Stomach (tissue), 8 donors: Measurements from ENCODE around the gene APLF. TPM values are rescaled to one million over a fixed set of nuclear protein-coding genes. Genes with fewer than 3 reads are reported as not detected.

Source experiments
- polyA plus RNA-seq, 3 donors: library from polyadenylated mRNA; stranded (reverse); fragments of 200-250 nt; gene quantifications; one replicate each; pipeline ENCODE4 v1.2.3, GENCODE V29; 2013
- total RNA-seq, 5 donors: library from RNA; depleted of rRNA; stranded (reverse); fragments of >200 nt; gene quantifications; one replicate each; pipeline versions ENCODE4 v1.1.0 to v1.2.3, GENCODE V29; 2014 to 2016
- donor health status: healthy with polysubstance abuse.
- donor health status: Bipolar disorder and iron deficiency.
- donor health status: healthy.

Gene APLF
- total and polyA plus RNA-seq, 8 donors = 0.29 to 9.4 (median 0.77) TPM

Other genes with a start within 250 kb of the APLF start
- 10 to 100 TPM in 4 of 5 donors, 1 to 10 TPM in 1; 1.2 to 65.7 (median 24.5) TPM for gene PPP3R1, start 215.1 kb upstream of the APLF start, total RNA-seq
- gene PPP3R1, start 215.1 kb upstream of the APLF start, polyA plus RNA-seq = 10 to 100 TPM; 12.3 to 19.6 (median 14.9) TPM
- 100 to 1,000 TPM in 1 of 5 donors, 10 to 100 TPM in 2, 1 to 10 TPM in 1, not detected in 1; 6.2 to 107 (median 19.2) TPM for gene CNRIP1, start 147.6 kb upstream of the APLF start, total RNA-seq
- 10 to 100 TPM in 2 of 3 donors, 1 to 10 TPM in 1; 8.3 to 28.0 (median 21.4) TPM for gene CNRIP1, start 147.6 kb upstream of the APLF start, polyA plus RNA-seq
- gene PLEK, start 102.3 kb upstream of the APLF start, total RNA-seq = 10 to 100 TPM in 1 of 5 donors, 1 to 10 TPM in 3, under 1 TPM in 1; 0.45 to 13.2 (median 2.6) TPM
- 10 to 100 TPM in 1 of 3 donors, 1 to 10 TPM in 2; 3.8 to 18.1 (median 5.5) TPM for gene PLEK, start 102.3 kb upstream of the APLF start, polyA plus RNA-seq
- gene FBXO48, start 291 bp upstream of the APLF start, total RNA-seq = 1 to 10 TPM in 1 of 5 donors, under 1 TPM in 3, not detected in 1; 0.43 to 1.2 (median 0.50) TPM
- 1 to 10 TPM in 1 of 3 donors, under 1 TPM in 2; 0.58 to 1.1 (median 0.62) TPM for gene FBXO48, start 291 bp upstream of the APLF start, polyA plus RNA-seq
- gene PROKR1, start 176.0 kb downstream of the APLF start, total RNA-seq = not detected
- not detected for gene PROKR1, start 176.0 kb downstream of the APLF start, polyA plus RNA-seq